Right hindlimb (tissue), 1 donor: ENCODE measurements around the gene SLC25A11.
"Not testable (repeated sequence)": the region's sequence is repeated elsewhere in the genome, so short reads cannot be mapped to it uniquely, and the experiment has no call there.

ENCODE experiments used
- DNase-seq: peaks from one replicate; pipeline ENCODE4 v3.0.0-alpha.2; 2018

The SLC25A11 gene

GRCh38 chr17:4944554-4945175 lies 4.8 kb upstream of the SLC25A11 start:
- DNase-seq, result no peak

DNA sequence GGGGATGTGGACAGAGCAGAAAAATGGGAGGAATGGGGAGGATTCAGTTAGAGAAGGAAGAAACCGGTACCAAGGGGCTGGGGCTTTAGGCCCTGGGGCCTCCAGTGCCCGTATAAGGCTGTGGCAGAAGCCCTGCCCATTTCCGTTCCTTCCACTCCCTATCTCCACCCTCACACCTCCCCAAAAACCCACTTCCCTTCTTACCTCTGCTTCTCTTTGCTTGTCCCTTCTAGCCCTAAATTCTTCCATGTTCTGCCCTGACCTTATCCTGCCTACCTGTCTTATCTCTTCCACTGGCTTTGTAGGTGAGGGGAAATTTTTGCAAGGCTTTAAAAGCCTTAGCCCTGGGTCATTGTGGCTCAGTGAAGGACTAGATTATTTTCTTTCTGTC lies 4.3 kb upstream of the SLC25A11 start:
- no peak for DNase-seq

DNA sequence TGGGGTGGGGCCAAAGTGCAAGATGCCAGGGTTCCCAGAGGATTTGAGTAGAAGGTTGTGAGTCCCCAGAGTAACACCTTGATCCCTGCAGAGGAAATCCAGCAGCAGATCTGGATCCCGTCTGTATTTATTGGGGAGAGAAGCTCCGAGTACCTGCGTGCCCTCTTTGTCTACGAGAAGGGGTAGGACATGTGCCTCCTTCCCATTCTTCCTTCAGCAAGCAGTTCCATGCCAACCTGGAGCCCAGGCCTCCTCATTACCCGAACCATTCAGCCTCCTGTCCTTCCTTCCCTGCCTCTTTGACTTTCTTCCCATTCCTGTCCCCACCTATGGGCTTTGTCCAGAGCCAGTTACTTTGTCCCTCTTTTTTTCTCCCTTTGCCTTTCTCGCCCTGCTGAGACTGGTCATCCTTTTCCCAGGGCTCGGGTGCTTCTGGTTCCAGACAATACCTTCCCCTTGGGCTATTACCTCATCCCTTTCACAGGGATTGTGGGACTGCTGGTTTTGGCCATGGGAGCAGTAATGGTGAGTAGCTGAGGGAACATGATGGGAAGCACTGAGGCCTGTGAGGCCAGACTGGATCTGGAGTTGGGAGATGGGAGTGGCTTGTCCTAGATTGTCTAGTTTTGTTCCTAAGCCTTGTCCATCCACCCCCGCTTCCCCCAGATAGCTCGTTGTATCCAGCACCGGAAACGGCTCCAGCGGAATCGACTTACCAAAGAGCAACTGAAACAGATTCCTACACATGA lies 3.1 kb upstream of the SLC25A11 start:
- no peak for DNase-seq

GRCh38 chr17:4941319-4941610 lies 1.4 kb upstream of the SLC25A11 start:
- DNase-seq, result no peak

DNA sequence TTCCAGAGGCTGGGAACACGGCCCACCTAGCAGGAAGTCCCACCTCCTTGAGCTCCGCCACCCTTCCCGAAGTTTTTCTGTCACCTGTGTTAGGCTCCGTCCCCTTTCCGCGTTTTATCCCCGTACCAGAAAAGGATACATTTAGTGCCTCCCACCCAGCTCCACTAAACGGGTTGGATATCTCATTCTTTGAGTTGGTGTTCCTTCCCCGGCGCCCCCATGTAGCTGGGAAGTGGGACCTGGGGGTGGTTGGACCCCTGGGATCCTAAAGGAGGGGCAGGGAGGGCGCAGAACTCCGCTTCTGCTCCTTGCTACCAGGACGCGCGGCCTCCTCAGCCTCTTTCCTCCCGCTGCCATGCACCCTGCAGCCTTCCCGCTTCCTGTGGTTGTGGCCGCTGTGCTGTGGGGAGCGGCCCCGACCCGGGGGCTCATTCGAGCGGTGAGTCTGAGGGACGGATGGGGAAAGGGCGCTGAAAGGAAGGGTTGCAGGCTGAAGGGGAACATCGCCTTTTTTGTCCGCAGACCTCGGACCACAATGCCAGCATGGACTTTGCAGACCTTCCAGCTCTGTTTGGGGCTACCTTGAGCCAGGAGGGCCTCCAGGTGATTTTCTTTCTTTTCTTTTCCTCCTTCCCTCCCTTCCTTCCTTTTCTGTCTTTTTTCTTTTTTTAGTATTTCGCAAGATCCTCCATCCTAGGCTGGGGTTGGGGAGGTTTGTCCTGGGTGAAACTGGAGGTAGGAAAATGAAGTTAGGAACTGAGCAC lies 891 bp upstream of the SLC25A11 start:
- DNase-seq, result no peak

- peak; percentile 44 for DNase-seq
These were observed 375 bp downstream of the SLC25A11 start for GRCh38 chr17:4939546-4939795.

DNA sequence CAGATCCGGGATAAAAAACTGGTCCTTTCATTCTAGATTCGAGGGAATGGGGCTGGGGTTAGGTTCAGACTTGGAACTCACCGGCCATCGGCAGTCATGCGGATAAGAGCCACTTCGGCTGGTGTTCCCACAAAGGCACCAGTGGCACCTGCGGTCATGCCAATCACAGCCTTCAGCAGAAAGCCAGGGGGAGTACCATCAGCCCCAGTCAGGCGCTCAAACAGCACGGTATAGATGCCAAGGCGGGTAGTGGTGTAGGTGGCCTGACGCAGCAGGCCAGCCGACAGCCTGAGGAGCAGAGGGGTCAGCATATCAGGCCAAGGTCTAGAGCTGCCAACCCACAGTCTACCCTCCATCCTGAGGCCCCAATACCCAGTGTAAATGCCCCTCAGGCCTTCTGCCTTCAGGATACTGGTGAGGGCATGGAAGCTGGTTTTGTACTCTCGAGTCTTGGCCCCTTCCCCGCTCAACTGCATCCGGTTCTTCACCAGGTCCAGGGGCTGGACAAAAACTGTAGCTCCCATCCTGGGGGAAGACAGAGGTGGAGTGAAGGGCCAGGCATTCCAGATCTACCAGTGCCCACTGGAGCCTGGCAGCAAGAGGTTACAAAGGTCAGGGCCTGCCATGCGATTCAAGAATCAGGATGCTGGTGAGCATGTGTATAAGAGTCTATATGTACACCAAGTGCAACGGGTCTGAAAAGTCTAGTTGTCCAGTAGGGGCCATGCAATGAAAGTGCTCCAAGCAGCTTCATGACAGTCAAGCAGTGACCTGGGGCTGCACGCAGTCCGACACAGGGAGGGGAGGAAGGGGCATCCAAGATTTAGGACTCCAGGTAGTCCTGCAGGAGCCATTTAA lies 929 bp downstream of the SLC25A11 start:
- DNase-seq, result no peak

DNA sequence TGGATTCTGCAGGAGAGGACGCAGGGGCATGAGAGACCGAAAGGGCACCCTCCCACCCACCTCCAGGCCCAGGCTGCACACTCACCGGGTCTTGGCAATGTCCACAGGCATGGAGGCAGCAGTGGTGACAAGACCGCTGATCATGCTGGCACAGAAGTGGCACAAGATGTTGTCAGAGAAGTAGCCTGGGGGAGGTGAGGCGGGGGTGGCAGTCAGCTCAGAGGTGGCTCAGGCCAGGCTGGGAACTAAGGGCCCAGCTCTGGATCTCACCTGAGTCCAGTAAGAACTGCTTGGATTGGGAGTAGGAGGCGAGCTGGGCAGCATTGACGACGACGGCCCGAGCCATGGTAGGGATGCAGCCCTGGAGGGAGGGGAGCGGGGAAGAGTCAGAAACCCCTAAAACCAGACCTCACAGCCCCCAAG lies 1.8 kb downstream of the SLC25A11 start:
- DNase-seq, result no peak

DNA sequence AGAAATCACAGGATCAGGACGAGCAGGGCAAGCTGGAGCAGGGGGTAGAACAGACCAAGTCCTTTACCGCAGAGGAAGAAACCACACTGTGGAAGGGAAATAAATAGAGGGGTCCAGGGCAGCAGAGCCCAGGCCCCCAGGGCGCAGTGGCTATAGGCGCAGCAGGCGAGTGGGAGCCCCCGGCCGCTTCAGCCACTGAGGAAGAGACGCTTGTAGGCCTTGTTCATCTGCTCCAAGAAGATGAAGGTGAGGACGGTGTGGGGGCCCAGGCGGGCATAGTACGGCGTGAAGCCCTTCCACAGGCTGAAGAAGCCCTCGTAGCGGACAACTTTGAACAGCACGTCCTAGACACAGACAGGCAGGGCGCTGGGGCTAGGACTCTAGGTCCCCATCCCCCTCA lies 2.3 kb downstream of the SLC25A11 start:
- no peak for DNase-seq

GRCh38 chr17:4936436-4936835 lies 3.4 kb downstream of the SLC25A11 start:
- DNase-seq, result no peak

GRCh38 chr17:4935650-4936049 lies 4.2 kb downstream of the SLC25A11 start:
- DNase-seq, result no peak

GRCh38 chr17:4934173-4934979 lies 5.5 kb downstream of the SLC25A11 start:
- peak; percentile 56 for DNase-seq

- DNase-seq, result no peak
These were observed 6.2 kb downstream of the SLC25A11 start for GRCh38 chr17:4933646-4934045.

DNA sequence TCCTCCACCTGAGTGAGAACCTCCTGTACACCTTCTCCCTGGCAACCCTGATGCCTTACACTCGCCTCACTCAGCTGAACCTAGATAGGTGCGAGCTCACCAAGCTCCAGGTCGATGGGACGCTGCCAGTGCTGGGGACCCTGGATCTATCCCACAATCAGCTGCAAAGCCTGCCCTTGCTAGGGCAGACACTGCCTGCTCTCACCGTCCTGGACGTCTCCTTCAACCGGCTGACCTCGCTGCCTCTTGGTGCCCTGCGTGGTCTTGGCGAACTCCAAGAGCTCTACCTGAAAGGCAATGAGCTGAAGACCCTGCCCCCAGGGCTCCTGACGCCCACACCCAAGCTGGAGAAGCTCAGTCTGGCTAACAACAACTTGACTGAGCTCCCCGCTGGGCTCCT lies 7.1 kb downstream of the SLC25A11 start:
- no peak for DNase-seq

DNA sequence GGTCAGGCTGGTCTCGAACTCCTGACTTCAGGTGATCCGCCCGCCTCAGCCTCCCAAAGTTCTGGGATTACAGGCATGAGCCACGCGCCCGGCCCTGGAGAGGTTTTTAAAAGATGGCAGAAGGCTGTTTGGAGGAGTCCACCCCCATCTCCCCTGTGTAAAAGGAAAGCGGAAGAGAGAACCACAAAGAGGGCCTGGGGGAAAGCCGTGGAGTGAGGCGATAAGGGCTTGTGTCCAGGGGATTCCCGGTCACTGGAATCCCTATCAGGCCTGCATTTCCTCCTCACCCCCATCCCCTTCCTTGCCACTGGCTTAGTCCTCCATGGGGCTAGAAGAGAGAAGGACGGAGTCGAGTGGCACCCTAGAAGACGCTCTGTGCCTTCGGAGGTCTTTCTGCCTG lies 7.9 kb downstream of the SLC25A11 start, which contains the start of gene GP1BA:
GP1BA (plus strand) TSS at position 315 of the 400 bp plus-strand sequence. CDS start 328 bp downstream, outside the sequence.
- no peak for DNase-seq

- DNase-seq, result no peak
These were observed 11.0 kb downstream of the SLC25A11 start for GRCh38 chr17:4928881-4929280.

GRCh38 chr17:4926577-4927335 lies 13.1 kb downstream of the SLC25A11 start:
- DNase-seq, result not testable (repeated sequence)

GRCh38 chr17:4921320-4921719 lies 18.5 kb downstream of the SLC25A11 start:
- no peak for DNase-seq

GRCh38 chr17:4920351-4921048 lies 19.3 kb downstream of the SLC25A11 start:
- DNase-seq, result no peak

DNA sequence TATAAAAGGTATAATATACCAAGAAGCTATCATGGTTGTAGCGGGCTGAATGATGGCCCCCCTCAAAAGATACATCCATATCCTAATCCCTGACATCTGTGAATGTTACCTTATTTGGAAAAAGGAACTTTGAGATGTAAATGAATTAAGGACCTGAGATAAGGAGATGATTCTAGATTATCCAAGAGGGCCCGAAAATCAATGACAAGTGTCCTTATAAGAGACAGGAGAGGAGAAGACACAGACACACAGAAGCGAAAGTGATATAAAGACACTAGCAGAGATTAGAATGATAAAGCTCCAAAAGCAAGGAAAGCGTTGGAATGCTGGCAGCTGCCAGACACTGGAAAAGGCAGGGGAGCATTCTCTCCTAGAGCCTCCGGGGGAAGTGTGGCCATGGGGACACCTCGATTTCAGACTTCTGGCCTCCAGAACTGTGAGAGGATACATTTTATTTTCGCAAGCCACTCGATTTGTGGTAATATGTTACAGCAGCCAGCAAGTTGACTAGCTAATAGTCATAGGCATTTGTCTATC lies 20.3 kb downstream of the SLC25A11 start:
- DNase-seq, result no peak

GRCh38 chr17:4914551-4914950 lies 25.3 kb downstream of the SLC25A11 start:
- DNase-seq, result not testable (repeated sequence)
